Pancreas (tissue), 10 donors: ENCODE data around the gene CEP20. TPM values are rescaled to one million over a fixed set of nuclear protein-coding genes. Genes with fewer than 3 reads are reported as not detected.
"Not testable (repeated sequence)": the region's sequence is repeated elsewhere in the genome, so short reads cannot be mapped to it uniquely, and the experiment has no call there.

ENCODE experiments used
- ATAC-seq, 4 donors: fragments of 200-7000 bp; cut with Tn5 transposase; one replicate each; pipeline versions ENCODE4 v1.8.0 to v1.9.1; 2020; ENCODE audit warnings: mild to moderate bottlenecking in 4 of 4, moderate library complexity in 4 of 4
- DNase-seq, 6 donors: peaks; one replicate each; pipeline ENCODE4 v3.0.0-alpha.2; 2020
- FAIRE-seq: peaks from 2 replicates; lab custom pipeline; 2012; peaks lifted over from hg19 to GRCh38; lab: Jason Lieb, UNC
- H3K27ac ChIP-seq, 4 donors: fragments of 200-600 bp; sonication (generic); 1 replicate in 3 of 4; 2 replicates in 1 of 4; pipeline versions ENCODE4 v1.5.0 to v1.8.0; 2020
- H3K27me3 ChIP-seq, 4 donors: fragments of 200-600 bp; one replicate each; pipeline ENCODE4 v1.8.0; 2021
- H3K36me3 ChIP-seq, 3 donors: fragments of 200-600 bp; sonication (generic) in 1 of 3; one replicate each; pipeline versions ENCODE4 v1.5.0 to v1.8.0; 2020 to 2021
- H3K4me1 ChIP-seq, 3 donors: fragments of 200-600 bp; one replicate each; pipeline ENCODE4 v1.8.0; 2021
- H3K4me3 ChIP-seq, 4 donors: fragments of 200-600 bp; sonication (generic) in 2 of 4; one replicate each; pipeline versions ENCODE4 v1.5.0 to v1.8.0; 2020 to 2021
- H3K9me3 ChIP-seq, 4 donors: fragments of 200-600 bp; one replicate each; pipeline ENCODE4 v1.8.0; 2021
- CTCF ChIP-seq, 4 donors: fragments of 200-600 bp; sonication (generic) in 3 of 4; IDR thresholded peaks; one replicate each; pipeline versions ENCODE4 v1.5.0 to v1.8.0; 2021; ENCODE audit warnings: antibody characterized with exemption in 4 of 4
- WGBS, 2 donors: extraction: QIAGEN DNeasy Blood & Tissue Kit; methylation state at CpG; one replicate each; pipeline ENCODE4 v1.1.7; 2013; 5-methylcytosine and 5-hydroxymethylcytosine counted together
- intact Hi-C, 3 donors: fragments of 100-400 bp; cut with DNase I; formaldehyde crosslinking; loops; one replicate each; pipeline versions ENCODE4 v1.11.1 to v1.14.2; 2022
- polyA plus RNA-seq, 2 donors: library from polyadenylated mRNA; stranded (reverse); fragments of 200-250 nt; gene quantifications; one replicate each; pipeline ENCODE4 v1.2.3, GENCODE V29; 2013
- total RNA-seq, 6 donors: library from RNA; stranded (reverse); fragmentation: NEBNext Ultra II Directional in 4 of 6; extraction: Animal tissue kit (Norgen Biotek cat#: 25700) in 4 of 6; gene quantifications; one replicate each; pipeline versions ENCODE4 v1.2.1 to v1.2.4, GENCODE V29; 2021 to 2023
- donor health status: healthy with polysubstance abuse.
- donor health status: DM: no; HTN: no; CAD: no; lungs with moderate emphysema.
- donor health status: DM: no; HTN: no; CAD: no.
- donor health status: control.
- donor health status: control.
- donor health status: Bipolar disorder and iron deficiency.
- donor health status: DM: yes; HTN: yes; CAD: no.
- donor health status: DM: no; HTN: no; CAD: no.
- donor health status: DM: no; HTN: no; CAD: no.
- donor health status: DM: yes; HTN: yes; CAD: no.

The CEP20 gene
- total and polyA plus RNA-seq, 8 donors, result 8.6 to 21.3 (median 17.5) TPM

GRCh38 chr16:15854061-15854460 is 34.3 kb downstream of the CEP20 start:
- H3K27ac ChIP-seq, result no peak overlapping the region
- H3K27me3 ChIP-seq, result peaks cover 0 to 6% (median 2%) of the 10 kb centered on the region in 4 donors
- intact Hi-C loops, result no loop called here
- H3K4me1 ChIP-seq, result peaks cover 0 to 5% (median 0%) of the 10 kb centered on the region in 3 donors
- ATAC-seq (no peak), FAIRE-seq (no peak), DNase-seq (no peak)
- 45 to 50% methylated on average over 3 of the region's 3 CpGs for WGBS, 2 donors
- no peaks in the 10 kb centered on the region for H3K36me3 ChIP-seq
- H3K4me3 ChIP-seq, result no peak overlapping the region
- H3K9me3 ChIP-seq, result no peaks in the 10 kb centered on the region
- no peak for TF ChIP-seq CTCF (IDR thresholded peaks at IDR 0.05)

- no peak overlapping the region for H3K27ac ChIP-seq
- no peak overlapping the region for H3K4me3 ChIP-seq
- H3K4me1 ChIP-seq, result peaks cover 0 to 5% (median 0%) of the 10 kb centered on the region in 3 donors
- no peaks in the 10 kb centered on the region for H3K36me3 ChIP-seq
- peaks cover 0 to 6% (median 2%) of the 10 kb centered on the region in 4 donors for H3K27me3 ChIP-seq
- 80 to 91% methylated on average over 4 of the region's 4 CpGs for WGBS, 2 donors
- DNase-seq, result no peak
- intact Hi-C loops, result no loop called here
- no peak for TF ChIP-seq CTCF (IDR thresholded peaks at IDR 0.05)
- no peak for FAIRE-seq
- H3K9me3 ChIP-seq, result no peaks in the 10 kb centered on the region
- no peak for ATAC-seq
Observed at GRCh38 chr16:15853021-15853420, 35.4 kb downstream of the CEP20 start.

- WGBS, 2 donors, result 94 to 95% methylated on average over 6 of the region's 6 CpGs
- DNase-seq, H3K4me3 ChIP-seq, H3K27me3 ChIP-seq, H3K9me3 ChIP-seq, H3K36me3 ChIP-seq, ATAC-seq, FAIRE-seq, intact Hi-C loops, H3K27ac ChIP-seq, H3K4me1 ChIP-seq: not testable (repeated sequence)
Observed at GRCh38 chr16:15850555-15850954, 37.8 kb downstream of the CEP20 start.

- intact Hi-C loops, result no loop called here
- DNase-seq (no peak), FAIRE-seq (no peak), ATAC-seq (no peak)
- Histone ChIP-seq H3K9me3 (no peaks in the 10 kb centered on the region), H3K4me3 (no peak overlapping the region), H3K4me1 (no peaks in the 10 kb centered on the region), H3K27me3 (no peaks in the 10 kb centered on the region), H3K27ac (no peak overlapping the region), H3K36me3 (no peaks in the 10 kb centered on the region)
- WGBS, 2 donors, result 76 to 79% methylated on average over 12 of the region's 12 CpGs
- no peak for TF ChIP-seq CTCF (IDR thresholded peaks at IDR 0.05)
Observed at GRCh38 chr16:15849209-15849981, 39.0 kb downstream of the CEP20 start.

GRCh38 chr16:15847611-15848175 is 40.7 kb downstream of the CEP20 start:
- no peak overlapping the region for H3K4me3 ChIP-seq
- no peak for DNase-seq

More at GRCh38 chr16:15847611-15848175, 40.7 kb downstream of the CEP20 start:
- intact Hi-C loops, result no loop called here
- H3K9me3 ChIP-seq, result no peaks in the 10 kb centered on the region
- TF ChIP-seq CTCF (IDR thresholded peaks at IDR 0.05), result no peak
- WGBS, 2 donors, result 59% methylated on average over 9 of the region's 9 CpGs
- H3K27ac ChIP-seq, result no peak overlapping the region
- H3K36me3 ChIP-seq, result no peaks in the 10 kb centered on the region
- no peaks in the 10 kb centered on the region for H3K4me1 ChIP-seq
- ATAC-seq (no peak), FAIRE-seq (no peak)
- no peaks in the 10 kb centered on the region for H3K27me3 ChIP-seq
